GM12864 (cell line): ENCODE results near the gene NEK6.
A peak's percentile ranks its signal among the peaks of the same experiment; 100 is the strongest.

Source experiments
- DNase-seq: peaks from one replicate; pipeline ENCODE4 v3.0.0-alpha.2; 2011; ENCODE audit warnings: low read depth
- H3K4me3 ChIP-seq: 2 replicates; pipeline ENCODE4 v1.5.1; 2011; ENCODE audit warnings: mild to moderate bottlenecking, low read depth, low read length, control low read depth
- CTCF ChIP-seq: IDR thresholded peaks from 2 replicates; pipeline ENCODE4 v1.5.1; 2011; ENCODE audit warnings: low read depth, mild to moderate bottlenecking, moderate library complexity, low read length, control low read depth, inconsistent platforms; ENCODE audit errors: missing control alignments

NEK6 gene

GRCh38 chr9:124307379-124308030, 49.8 kb downstream of the NEK6 start:
- H3K4me3 ChIP-seq, result no peak overlapping the region
- no peak for TF ChIP-seq CTCF

GRCh38 chr9:124308606-124309491, 51.1 kb downstream of the NEK6 start:
- no peak overlapping the region for H3K4me3 ChIP-seq
- no peak for DNase-seq
- no peak for TF ChIP-seq CTCF

More at GRCh38 chr9:124307379-124308030, 49.8 kb downstream of the NEK6 start:
- no peak for DNase-seq

GRCh38 chr9:124309667-124310084, 51.9 kb downstream of the NEK6 start:
- no peak for DNase-seq
- no peak for TF ChIP-seq CTCF
- no peak overlapping the region for H3K4me3 ChIP-seq

GRCh38 chr9:124311283-124311682, 53.5 kb downstream of the NEK6 start:
- TF ChIP-seq CTCF, result peak; percentile 10
- no peak for DNase-seq
- no peak overlapping the region for H3K4me3 ChIP-seq

DNA sequence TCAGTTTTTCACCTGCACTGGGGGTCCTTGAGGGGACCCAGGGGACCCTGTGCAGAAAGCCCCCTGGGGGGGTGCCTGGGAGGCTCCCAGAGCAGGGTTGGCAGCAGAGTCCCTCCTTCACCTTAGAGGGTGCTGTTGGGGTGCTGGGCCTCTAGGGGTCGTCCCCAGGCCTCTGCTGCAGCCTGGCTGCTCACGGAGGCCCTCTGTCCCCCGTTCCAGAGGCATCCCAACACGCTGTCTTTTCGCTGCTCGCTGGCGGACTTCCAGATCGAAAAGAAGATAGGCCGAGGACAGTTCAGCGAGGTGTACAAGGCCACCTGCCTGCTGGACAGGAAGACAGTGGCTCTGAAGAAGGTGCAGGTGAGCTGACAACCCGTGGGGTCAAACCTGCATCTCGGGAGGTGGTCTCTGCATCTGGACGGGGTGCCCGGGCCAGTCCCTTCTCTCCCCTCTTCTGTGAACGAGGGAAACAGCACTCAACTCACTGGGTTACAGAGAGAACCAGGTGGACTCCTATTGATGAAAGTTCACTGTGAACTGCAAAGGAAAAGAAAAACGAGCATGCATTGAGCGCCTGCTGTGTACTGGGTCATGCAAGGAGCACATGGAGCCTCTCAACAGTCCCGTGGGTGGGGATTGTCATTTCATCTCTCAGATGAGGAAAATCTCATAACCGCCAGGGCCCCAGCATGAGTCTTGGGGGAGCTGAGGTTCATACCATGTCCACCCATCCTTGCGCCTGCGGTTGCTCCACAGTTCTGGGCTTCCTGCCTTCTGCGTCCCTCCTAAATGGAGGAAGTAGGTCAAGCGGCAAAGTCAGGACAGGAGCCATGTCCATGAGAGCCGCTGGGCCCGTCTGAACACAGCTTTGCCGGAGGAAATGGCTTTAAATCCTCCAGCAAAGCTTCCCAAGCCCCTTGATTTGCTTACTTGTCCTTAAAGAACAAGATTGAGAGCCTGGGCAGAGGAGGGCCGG, 54.8 kb downstream of the NEK6 start:
- peak; percentile 25 for TF ChIP-seq CTCF
- DNase-seq, result no peak
- no peak overlapping the region for H3K4me3 ChIP-seq

DNA sequence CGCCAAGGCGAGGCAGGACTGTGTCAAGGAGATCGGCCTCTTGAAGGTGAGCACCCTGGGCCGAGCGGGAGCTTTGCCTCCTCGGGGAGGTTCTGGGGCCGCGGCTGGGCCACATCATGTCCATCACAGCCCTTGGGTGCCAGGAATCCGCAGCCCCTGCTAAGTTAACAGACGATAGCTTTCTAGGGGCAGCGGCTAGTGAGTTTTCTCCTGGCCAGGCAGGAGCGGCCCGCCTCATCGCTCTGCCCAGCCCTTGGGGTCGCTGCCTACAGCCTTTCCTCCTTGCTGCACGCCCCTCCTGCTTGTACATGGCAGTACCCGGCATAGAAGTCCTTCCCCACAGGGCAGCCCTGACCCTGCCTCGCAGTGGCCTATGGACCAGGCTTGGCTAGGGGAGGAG, 56.2 kb downstream of the NEK6 start:
- no peak for TF ChIP-seq CTCF

More for the DNA sequence above, 56.2 kb downstream of the NEK6 start:
- DNase-seq, result no peak
- H3K4me3 ChIP-seq, result no peak overlapping the region
